HEK293T (cell line): ENCODE data around the gene COLEC12.

Experiments used
- CTCF ChIA-PET: fragments of 350-600 bp; formaldehyde crosslinking; extraction: SDS; loops from one replicate; lab custom pipeline; 2021; ENCODE audit warnings: antibody characterized with exemption, inconsistent platforms; lab: Yijun Ruan, JAX
- POLR2A ChIA-PET: fragments of 350-600 bp; formaldehyde crosslinking; extraction: SDS; loops from one replicate; lab custom pipeline; 2020; ENCODE audit warnings: antibody characterized with exemption, inconsistent platforms; lab: Yijun Ruan, JAX
- DNase-seq: peaks from one replicate; pipeline ENCODE4 v3.0.0; 2012; ENCODE audit warnings: mixed read lengths; ENCODE audit errors: extremely low spot score
- ARNT ChIP-seq: fragments of 450-650 bp; IDR thresholded peaks from 2 replicates; pipeline ENCODE4 v1.6.1; 2017; ENCODE audit warnings: mild to moderate bottlenecking
- BHLHE40 ChIP-seq: fragments of 450-650 bp; IDR thresholded peaks from 2 replicates; pipeline ENCODE4 v1.6.1; 2016; ENCODE audit warnings: mild to moderate bottlenecking, moderate library complexity, borderline replicate concordance
- CTBP1 ChIP-seq: fragments of 450-650 bp; IDR thresholded peaks from 2 replicates; pipeline ENCODE4 v1.6.1; 2016; ENCODE audit warnings: borderline replicate concordance
- ELF4 ChIP-seq: fragments of 450-650 bp; IDR thresholded peaks from 2 replicates; pipeline ENCODE4 v1.6.1; 2017; ENCODE audit warnings: antibody characterized with exemption
- FOXA1 ChIP-seq: fragments of 450-650 bp; IDR thresholded peaks from 2 replicates; pipeline ENCODE4 v1.6.1; 2016; ENCODE audit warnings: mild to moderate bottlenecking
- FOXK2 ChIP-seq: fragments of 450-650 bp; IDR thresholded peaks from 2 replicates; pipeline ENCODE4 v1.6.1; 2016; ENCODE audit warnings: mild to moderate bottlenecking
- FOXM1 ChIP-seq: fragments of 450-650 bp; IDR thresholded peaks from 2 replicates; pipeline ENCODE4 v1.6.1; 2017; ENCODE audit warnings: mild to moderate bottlenecking, borderline replicate concordance
- HDGF ChIP-seq: fragments of 450-650 bp; IDR thresholded peaks from 2 replicates; pipeline ENCODE4 v1.6.1; 2017; ENCODE audit warnings: antibody characterized with exemption, borderline replicate concordance
- L3MBTL2 ChIP-seq: fragments of 450-650 bp; conservative IDR thresholded peaks from 2 replicates; pipeline ENCODE4 v1.6.1; 2016; ENCODE audit warnings: mild to moderate bottlenecking
- LEF1 ChIP-seq: fragments of 450-650 bp; IDR thresholded peaks from 2 replicates; pipeline ENCODE4 v1.6.1; 2017; ENCODE audit warnings: mild to moderate bottlenecking, borderline replicate concordance
- NFRKB ChIP-seq: fragments of 450-650 bp; IDR thresholded peaks from 2 replicates; pipeline ENCODE4 v1.6.1; 2016; ENCODE audit warnings: mild to moderate bottlenecking, moderate library complexity
- SP1 ChIP-seq: fragments of 450-650 bp; IDR thresholded peaks from 2 replicates; pipeline ENCODE4 v1.6.1; 2017
- SUZ12 ChIP-seq: fragments of 450-650 bp; IDR thresholded peaks from 2 replicates; pipeline ENCODE4 v1.6.1; 2016; ENCODE audit warnings: mild to moderate bottlenecking
- TARDBP ChIP-seq: fragments of 450-650 bp; IDR thresholded peaks from 2 replicates; pipeline ENCODE4 v1.6.1; 2016
- ZNF384 ChIP-seq: fragments of 450-650 bp; IDR thresholded peaks from 2 replicates; pipeline ENCODE4 v1.6.1; 2016
- TF ChIP-seq, protein P1 (sequence below): fragments of 450-650 bp; IDR thresholded peaks from 2 replicates; pipeline ENCODE4 v1.6.1; 2016

Gene COLEC12

DNA sequence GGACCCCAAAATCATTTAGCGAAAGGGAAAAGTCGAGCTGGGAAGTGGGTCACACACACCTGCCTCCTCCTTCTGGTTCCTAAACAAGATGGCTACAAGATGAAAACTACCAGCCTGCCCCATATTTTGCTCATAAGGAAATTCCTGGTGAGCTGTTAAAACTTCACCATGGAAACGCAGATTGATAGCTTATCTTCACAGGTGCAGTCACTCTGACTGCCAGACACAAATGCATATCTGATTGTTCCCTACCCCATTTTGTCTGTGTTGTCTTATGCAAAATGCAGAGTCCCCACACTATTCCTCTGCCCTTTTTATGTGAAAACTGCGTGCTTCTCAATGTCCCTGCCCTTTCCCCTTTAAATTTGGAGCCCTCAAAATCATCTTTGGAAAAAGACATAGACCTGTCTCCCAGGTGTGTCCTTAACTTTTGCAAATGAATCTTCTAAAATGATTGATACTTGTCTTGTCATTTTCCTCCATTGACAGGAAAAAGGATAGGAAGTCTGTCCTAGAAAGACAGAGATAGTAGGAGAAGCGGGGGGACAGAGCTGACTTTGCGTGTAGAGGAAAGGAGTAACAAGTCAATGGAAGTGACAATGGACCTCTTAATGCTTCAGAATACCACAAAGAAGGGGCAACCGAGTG lies 193.8 kb downstream of the COLEC12 start:
- TF ChIP-seq ZNF384 (no peak), NFRKB (no peak), TARDBP (no peak), FOXK2 (no peak), ELF4 (no peak), BHLHE40 (no peak), SUZ12 (no peak), SP1 (no peak)
- ChIA-PET POLR2A (interaction anchor here (1.2 kb wide), 1 partner anchor 10 kb away, joined by 3 read pairs; no protein-coding TSS in a partner anchor), CTCF (interaction anchor here (0.8 kb wide), 1 partner anchor 53 kb away, joined by 3 read pairs; no protein-coding TSS in a partner anchor)
- no peak for DNase-seq

DNA sequence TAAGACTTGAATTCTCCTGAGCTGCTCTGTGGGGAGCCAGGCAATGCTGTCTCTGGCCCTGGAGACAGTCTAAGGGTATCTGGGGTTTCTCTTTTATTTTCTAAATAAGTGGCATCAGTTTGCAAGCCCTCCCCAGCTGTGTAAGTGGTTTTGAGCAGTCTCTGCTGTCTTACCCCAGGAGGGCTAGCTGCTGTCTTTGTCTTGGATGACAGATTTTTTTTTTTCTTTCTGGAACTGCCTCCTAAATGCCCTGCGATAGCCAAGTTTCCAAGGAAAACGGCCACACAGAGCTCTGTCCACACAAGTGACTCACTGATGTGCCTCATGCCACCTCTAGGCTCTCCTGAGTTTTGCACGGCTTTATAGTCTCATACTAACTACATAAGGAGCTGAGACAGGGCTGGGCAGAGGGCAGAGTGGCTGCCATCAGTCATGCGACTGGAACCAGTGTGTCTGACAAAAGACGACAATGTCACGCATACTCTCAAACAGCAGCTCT lies 195.4 kb downstream of the COLEC12 start:
- TF ChIP-seq ARNT: no peak
- TF ChIP-seq FOXM1: no peak
- TF ChIP-seq ZNF384: no peak
- no peak for TF ChIP-seq CTBP1
- TF ChIP-seq SUZ12: no peak
- no peak for TF ChIP-seq FOXA1
- no peak for TF ChIP-seq BHLHE40
- no peak for TF ChIP-seq FOXK2
- no peak for TF ChIP-seq SP1
- TF ChIP-seq L3MBTL2: no peak
- TF ChIP-seq LEF1: no peak
- no peak for TF ChIP-seq ELF4
- TF ChIP-seq TARDBP: no peak
- TF ChIP-seq NFRKB: no peak
- TF ChIP-seq, protein P1, sequence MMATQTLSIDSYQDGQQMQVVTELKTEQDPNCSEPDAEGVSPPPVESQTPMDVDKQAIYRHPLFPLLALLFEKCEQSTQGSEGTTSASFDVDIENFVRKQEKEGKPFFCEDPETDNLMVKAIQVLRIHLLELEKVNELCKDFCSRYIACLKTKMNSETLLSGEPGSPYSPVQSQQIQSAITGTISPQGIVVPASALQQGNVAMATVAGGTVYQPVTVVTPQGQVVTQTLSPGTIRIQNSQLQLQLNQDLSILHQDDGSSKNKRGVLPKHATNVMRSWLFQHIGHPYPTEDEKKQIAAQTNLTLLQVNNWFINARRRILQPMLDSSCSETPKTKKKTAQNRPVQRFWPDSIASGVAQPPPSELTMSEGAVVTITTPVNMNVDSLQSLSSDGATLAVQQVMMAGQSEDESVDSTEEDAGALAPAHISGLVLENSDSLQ: no peak
- POLR2A ChIA-PET: no interaction called here
- no peak for DNase-seq
- CTCF ChIA-PET: no interaction called here

DNA sequence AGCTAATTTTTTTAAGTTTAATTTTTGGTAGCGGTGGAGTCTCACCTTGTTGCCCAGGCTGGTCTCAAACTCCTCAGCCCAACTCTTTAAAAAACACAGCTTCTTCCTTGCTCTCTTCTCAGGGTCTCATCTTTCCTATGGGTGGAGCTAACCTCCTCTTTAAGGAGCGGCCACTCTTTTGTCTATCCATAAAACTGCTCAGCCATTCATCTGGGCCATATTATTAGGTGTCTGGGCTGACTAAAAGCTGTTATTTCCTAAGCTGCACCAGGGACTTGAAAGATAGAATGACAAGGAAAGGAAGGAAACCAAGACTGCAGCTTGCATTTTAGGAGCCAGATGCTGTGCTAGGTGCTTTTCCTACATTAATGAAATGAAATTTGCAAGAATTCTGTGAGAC lies 196.9 kb downstream of the COLEC12 start:
- TF ChIP-seq BHLHE40 (no peak), ZNF384 (no peak), FOXM1 (no peak), CTBP1 (no peak), ARNT (no peak), SP1 (no peak), TARDBP (no peak), L3MBTL2 (no peak), HDGF (no peak), ELF4 (no peak), SUZ12 (no peak), FOXK2 (no peak), LEF1 (no peak), NFRKB (no peak), FOXA1 (no peak)
- TF ChIP-seq, protein P1: no peak
- ChIA-PET POLR2A (interaction anchor here (0.8 kb wide), 1 partner anchor 36 kb away, joined by 3 read pairs; the partner anchor contains the start of gene THOC1), CTCF (interaction anchor here (1.5 kb wide), 1 partner anchor 10 kb away, joined by 4 read pairs; no protein-coding TSS in a partner anchor)

DNA sequence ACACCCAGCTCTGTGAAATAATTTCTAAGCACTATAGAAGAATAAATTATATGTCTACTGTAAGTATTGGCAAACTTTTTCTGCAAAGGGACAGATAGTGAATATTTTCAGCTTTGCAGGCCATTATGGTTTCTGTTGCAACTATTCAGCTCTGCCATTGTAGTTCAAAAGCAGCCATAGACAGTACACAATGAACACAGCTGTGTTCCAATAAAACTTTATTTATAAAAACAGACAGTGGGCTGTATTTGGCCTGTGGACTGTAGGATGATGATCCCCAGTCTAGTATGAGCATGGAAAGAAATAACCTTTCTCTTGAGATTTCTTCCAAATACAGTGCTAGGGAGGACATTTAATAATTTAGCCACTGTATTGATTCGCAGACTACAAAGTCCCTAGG lies 197.5 kb downstream of the COLEC12 start:
- POLR2A ChIA-PET: no interaction called here
- CTCF ChIA-PET: interaction anchor here (0.6 to 1.5 kb wide), 2 partner anchors 9 to 13 kb away, joined by 4 read pairs; no protein-coding TSS in a partner anchor
- TF ChIP-seq, protein P1: no peak
- peak; percentile 85 for TF ChIP-seq ZNF384
- no peak for DNase-seq

More for the DNA sequence above, 196.9 kb downstream of the COLEC12 start:
- no peak for DNase-seq

DNA sequence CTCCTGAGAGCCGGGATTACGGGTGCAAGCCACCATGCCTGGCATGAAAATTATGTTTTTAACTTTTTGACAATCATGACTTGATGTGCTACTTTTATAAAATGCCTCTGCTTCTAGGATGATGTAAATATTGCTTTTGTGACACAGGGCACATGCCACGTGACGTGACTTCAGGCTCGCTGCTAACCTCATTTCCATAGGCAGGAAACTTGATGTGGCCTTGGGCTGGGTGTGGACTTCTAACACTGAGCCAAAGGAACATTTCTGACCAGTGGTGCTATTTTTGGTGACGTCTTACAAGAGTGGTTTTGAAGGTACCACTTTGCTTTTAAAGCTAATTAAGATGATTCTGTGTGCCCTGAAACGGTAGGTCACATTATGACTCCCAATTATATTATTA lies 198.4 kb downstream of the COLEC12 start:
- DNase-seq: no peak
- no peak for TF ChIP-seq L3MBTL2
- TF ChIP-seq CTBP1: no peak
- ChIA-PET CTCF (no interaction called here), POLR2A (no interaction called here)

DNA sequence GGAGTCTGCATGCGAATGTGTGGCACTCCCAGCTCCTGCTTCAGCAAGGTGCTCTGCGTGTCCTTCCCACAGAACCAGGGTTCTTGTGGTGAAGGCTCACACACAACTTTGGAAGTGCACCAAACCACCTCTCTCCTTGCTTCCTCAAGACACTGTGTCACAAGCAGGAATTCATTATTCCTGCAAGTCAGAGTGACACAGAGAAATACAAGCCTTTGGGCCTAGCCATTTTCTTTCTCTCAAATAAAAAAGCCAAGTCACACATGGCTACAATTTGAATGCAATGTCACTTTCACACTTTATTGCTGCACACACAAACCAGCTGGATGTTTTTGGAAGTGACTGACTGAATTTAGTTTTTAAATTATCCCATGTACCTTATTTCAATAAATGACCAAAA lies 202.6 kb downstream of the COLEC12 start:
- no peak for TF ChIP-seq TARDBP
- TF ChIP-seq FOXK2: no peak
- no peak for TF ChIP-seq SUZ12
- no peak for TF ChIP-seq CTBP1
- TF ChIP-seq SP1: no peak
- TF ChIP-seq NFRKB: no peak
- no peak for TF ChIP-seq ELF4
- no peak for TF ChIP-seq ZNF384
- POLR2A ChIA-PET: interaction anchor here (1.3 kb wide), 1 partner anchor 9 kb away, joined by 3 read pairs; no protein-coding TSS in a partner anchor
- no peak for DNase-seq
- CTCF ChIA-PET: interaction anchor here (1.2 kb wide), 1 partner anchor 326 kb away, joined by 4 read pairs; no protein-coding TSS in a partner anchor
